GM12892 (cell line): Measurements from ENCODE around the gene DNAJC22.

Experiments
- POLR2A ChIP-seq: IDR thresholded peaks from 2 replicates; pipeline ENCODE4 v1.6.1; 2011; ENCODE audit warnings: low read depth, low read length, control low read depth
- POLR2AphosphoS5 ChIP-seq: IDR thresholded peaks from 2 replicates; pipeline ENCODE4 v1.6.1; 2011; ENCODE audit warnings: low read depth, low read length, control low read depth

DNA sequence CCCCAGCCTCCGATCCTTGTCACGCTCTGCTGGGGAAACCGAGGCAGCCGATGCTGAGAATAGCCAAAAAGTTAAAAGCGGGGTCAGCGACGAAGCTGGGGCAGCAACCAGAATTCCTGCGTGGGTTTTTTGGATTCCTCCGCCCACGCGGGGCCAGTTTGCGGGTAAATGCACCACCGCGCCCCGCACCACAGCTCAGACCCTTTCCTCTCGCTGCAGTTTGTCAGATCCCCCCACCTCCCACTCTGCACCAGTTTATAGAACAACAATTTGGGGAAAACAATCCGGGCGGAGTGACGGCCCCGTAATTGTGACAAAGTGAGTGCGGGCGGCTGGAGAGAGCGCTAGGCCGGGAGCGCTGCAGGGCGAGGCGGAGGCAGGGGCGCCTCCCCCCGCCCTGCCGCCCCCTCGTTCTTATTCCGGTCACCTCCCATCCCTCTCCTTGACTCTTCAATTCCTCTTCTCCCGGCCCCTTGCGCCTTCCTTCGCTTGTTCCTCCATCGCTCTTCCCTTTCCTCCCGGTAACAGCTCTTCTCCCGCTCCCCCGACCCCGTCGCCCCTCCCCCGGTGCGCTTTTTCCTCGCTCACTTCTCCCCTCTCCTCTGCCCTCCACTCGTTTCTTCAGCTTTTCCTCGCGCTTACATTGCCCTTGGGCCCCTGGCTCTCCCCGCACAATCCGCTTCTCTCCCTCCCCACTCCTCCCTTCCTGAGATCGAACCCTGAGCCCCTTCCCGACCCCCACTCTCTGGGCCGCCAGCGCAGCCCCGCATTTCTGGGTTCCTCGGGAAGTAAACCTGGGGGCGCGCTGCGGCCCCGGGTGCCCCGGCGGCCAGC lies 646 bp upstream of the DNAJC22 start:
- no peak for TF ChIP-seq POLR2A
- TF ChIP-seq POLR2AphosphoS5 = no peak
